GM13977 (cell line): ENCODE data around the gene SLC22A17.

ENCODE experiments used
- DNase-seq: peaks from one replicate; pipeline ENCODE4 v3.0.0; 2012; ENCODE audit warnings: low spot score
- CTCF ChIP-seq: IDR thresholded peaks from 2 replicates; pipeline ENCODE4 v1.5.1; 2012; ENCODE audit warnings: mild to moderate bottlenecking, control low read depth; ENCODE audit not compliant: insufficient read depth; ENCODE audit errors: extremely low read depth, missing control alignments
- in situ Hi-C: fragments of 300-500 bp; cut with MboI; formaldehyde crosslinking; loops from one replicate; pipeline ENCODE4 v1.12.0; 2022; ENCODE audit warnings: low sequenced_read_pairs, low pct_unique_long_range_greater_than_20kb, mixed read lengths, inconsistent platforms; ENCODE audit not compliant: unreplicated experiment

SLC22A17 gene

GRCh38 chr14:23381871-23382270, 29.2 kb upstream of the SLC22A17 start:
- in situ Hi-C loops = no loop called here
- TF ChIP-seq CTCF = no peak
- DNase-seq = no peak

- TF ChIP-seq CTCF = no peak
- in situ Hi-C loops = no loop called here
- no peak for DNase-seq
These were observed 28.3 kb upstream of the SLC22A17 start for GRCh38 chr14:23380976-23381375.

- DNase-seq = no peak
- no peak for TF ChIP-seq CTCF
- in situ Hi-C loops = no loop called here
These were observed 27.7 kb upstream of the SLC22A17 start for GRCh38 chr14:23380197-23380914.

- in situ Hi-C loops = no loop called here
- peak; percentile 84 for DNase-seq
- TF ChIP-seq CTCF = peak; percentile 97
These were observed 26.9 kb upstream of the SLC22A17 start for GRCh38 chr14:23379366-23380196.

GRCh38 chr14:23378612-23379220, 26.0 kb upstream of the SLC22A17 start:
- no peak for DNase-seq
- TF ChIP-seq CTCF = no peak
- in situ Hi-C loops = no loop called here
